ENCODE data around the gene SLC16A3.
"Not testable (repeated sequence)": the region's sequence is repeated elsewhere in the genome, so short reads cannot be mapped to it uniquely, and the experiment has no call there.

GRCh38 chr17:82259972-82260961, 31.4 kb downstream of the SLC16A3 start:
- TF ChIP-seq CTCF (IDR thresholded peaks at IDR 0.05; ENCODE audit: extremely low read depth in 1 of 2, insufficient read depth in 1 of 2, low read depth in 1 of 2, low read length in 2 of 2); POLR2AphosphoS5 (IDR thresholded peaks at IDR 0.05; ENCODE audit: insufficient read depth, low read depth, low read length); MYC (IDR thresholded peaks at IDR 0.05; ENCODE audit: low read depth, low read length); MAX (IDR thresholded peaks at IDR 0.05; ENCODE audit: insufficient read depth, insufficient read length): not testable (repeated sequence)
